Hepatic stellate cell (primary cell): ENCODE results near the gene FAM3A.

Source experiments
- DNase-seq: peaks from one replicate; pipeline ENCODE4 v3.0.0; 2011; ENCODE audit warnings: low spot score

FAM3A gene

DNA sequence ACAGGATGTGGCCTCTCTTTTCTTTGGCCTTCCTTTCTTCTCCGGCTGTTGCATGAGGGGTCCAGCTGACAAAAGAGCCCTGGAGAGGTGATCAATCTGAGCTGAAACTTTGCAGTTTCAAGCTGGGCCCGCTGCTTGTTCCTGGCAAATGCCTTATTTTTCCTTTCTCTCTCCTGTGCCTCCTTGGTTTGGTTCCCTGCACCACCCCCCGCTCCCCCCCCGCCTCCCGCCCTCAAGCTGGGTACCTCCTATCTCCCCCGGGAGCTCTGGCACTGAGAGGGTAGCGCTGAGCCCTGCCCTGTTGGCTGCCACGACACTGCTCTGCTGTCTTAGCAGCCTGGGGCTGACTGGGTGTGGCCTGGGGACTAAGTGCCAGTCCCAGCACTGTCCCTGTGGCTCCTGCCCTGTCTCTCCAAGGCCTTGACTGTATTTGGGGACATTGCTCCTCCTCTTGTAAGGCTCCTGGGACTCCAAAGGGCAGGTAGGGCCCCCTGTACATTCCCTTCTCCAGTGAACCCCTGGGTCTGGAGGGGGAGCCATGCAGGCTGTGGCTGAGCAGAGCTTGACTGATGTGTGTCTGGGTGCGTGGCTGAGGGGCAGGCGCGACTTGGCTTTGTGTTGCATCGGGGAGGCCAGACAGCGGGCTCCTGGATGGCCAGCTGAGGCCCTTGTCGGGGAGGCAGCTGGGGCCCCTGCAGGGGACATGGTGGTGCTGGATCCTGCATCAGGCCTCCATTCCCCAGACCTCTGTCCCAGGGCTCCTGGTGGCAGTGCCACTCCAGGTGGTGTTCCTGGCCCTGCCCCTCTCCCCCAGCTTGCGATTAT is 56.9 kb downstream of the FAM3A start:
- peak; percentile 48 for DNase-seq

DNA sequence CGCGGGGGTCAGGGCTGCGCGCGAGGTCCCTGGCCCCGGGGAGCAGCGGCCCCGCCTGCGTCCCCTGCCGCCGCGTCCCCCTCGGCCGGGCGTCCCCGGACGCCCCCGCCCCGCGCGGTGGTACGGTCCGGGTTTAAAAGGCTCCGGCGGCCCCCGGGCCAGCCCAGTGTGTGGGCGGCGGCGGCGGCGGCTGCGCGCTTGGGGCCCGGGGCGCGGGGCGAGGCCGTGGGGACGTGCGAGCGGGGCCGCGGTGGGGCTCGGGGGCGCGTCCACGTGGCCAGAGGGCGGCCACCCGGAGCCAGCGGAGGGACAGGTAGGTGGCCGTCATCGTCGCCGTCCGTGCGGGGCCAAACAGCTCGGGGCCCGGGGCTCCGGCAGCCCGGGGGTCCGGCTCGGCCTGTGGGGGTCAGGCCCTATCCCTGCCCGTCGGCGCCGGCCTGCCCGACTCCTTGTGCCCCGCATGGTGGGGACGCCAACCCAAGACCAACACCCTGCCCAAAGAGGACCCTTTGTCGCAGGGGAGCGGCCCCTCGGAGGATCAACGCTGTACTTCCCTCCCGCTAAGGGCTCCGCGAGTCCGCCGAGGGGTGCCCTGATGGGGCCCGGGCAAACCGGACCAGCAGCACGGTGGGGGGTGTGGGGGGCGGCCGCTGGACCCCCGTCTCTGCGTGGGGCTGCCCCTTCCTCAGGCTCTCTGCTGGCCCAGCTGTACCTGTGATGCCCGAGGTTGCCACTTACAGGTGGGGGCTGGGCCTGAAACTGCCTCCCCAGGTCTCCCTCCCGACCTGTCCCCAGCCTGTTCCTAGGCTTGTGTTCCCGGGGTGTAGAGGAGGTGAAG is 57.7 kb downstream of the FAM3A start, which contains the start of gene PLXNA3:
Gene PLXNA3, plus strand, starts transcription at position 166 of the 838 bp plus-strand sequence. CDS start 1,903 bp downstream, outside the sequence.
- peak; percentile 72 for DNase-seq

DNA sequence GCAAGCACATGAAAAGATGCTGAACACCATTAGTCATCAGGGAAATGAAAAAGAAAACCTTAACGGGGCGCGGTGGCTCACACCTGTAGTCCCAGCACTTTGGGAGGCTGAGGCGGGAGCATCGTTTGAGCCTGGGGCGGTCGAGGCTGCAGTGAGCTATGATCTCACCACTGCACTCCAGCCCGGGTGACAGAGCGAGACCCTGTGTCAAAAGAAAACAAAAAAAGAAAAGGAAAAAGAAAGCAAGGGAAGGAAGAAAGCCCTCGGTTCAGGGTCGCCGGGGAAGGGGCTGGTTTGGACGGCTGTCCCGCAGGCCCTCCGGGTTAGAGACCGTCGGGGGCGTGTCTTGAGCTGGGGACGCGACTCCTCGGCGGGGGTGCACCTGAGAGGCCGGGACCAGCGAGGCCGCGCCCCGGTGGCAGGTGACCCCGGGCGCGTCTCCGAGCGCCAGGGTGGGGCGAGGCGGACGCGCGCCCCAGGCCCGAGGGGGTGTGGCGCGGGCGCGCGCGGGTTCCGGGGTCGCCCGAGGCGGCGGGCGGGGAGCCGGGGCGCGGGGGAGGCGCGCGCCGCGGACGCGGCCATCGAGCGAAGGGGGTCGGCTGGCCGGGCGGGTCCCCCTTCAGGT is 58.4 kb downstream of the FAM3A start:
- peak; percentile 50 for DNase-seq
